Measurements from ENCODE around the gene SF3B2. TPM values are rescaled to one million over a fixed set of nuclear protein-coding genes. Genes with fewer than 3 reads are reported as not detected.

The SF3B2 gene
- total RNA-seq, 1 experiment from 2014 or later, result 300 TPM

DNA sequence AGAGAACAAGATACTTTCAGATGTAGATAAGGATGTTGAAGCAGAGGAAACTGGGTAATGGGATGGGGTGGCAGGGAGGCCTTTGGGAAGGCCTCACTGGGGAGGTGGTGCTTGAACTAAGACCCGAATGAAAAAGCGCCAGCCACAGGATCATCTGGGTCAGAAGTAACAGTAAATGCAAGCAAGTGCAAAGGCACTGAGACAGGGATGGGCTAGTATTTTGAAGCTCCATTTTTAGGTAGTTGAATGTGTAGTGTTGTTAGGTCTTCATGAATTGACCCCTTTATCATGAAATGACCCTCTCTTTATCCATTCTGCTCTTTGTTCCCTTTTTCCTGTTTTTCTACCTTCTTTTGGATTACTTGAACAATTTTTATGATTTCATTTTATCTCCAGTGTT is 11.7 kb downstream of the SF3B2 start:
- H3K27me3 ChIP-seq (ENCODE audit: insufficient read depth, low read length), result no peaks in the 10 kb centered on the region
- ATAC-seq (no peak), DNase-seq (ENCODE audit: low read depth, low spot score) (no peak)
- H3K79me2 ChIP-seq (ENCODE audit: insufficient read depth, low read length), result peaks cover 49% of the 10 kb centered on the region
- TF ChIP-seq EGR1 (IDR thresholded peaks at IDR 0.05; ENCODE audit: low read depth) (no peak), POLR2AphosphoS5 (IDR thresholded peaks at IDR 0.05; ENCODE audit: low read depth, low read length) (no peak), POLR2A (IDR thresholded peaks at IDR 0.05; ENCODE audit: borderline replicate concordance, extremely low read depth, insufficient read depth, insufficient read length) (no peak)
- TF ChIP-seq, protein P1, sequence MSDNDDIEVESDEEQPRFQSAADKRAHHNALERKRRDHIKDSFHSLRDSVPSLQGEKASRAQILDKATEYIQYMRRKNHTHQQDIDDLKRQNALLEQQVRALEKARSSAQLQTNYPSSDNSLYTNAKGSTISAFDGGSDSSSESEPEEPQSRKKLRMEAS (IDR thresholded peaks at IDR 0.05), result no peak
- TF ChIP-seq, protein P2, sequence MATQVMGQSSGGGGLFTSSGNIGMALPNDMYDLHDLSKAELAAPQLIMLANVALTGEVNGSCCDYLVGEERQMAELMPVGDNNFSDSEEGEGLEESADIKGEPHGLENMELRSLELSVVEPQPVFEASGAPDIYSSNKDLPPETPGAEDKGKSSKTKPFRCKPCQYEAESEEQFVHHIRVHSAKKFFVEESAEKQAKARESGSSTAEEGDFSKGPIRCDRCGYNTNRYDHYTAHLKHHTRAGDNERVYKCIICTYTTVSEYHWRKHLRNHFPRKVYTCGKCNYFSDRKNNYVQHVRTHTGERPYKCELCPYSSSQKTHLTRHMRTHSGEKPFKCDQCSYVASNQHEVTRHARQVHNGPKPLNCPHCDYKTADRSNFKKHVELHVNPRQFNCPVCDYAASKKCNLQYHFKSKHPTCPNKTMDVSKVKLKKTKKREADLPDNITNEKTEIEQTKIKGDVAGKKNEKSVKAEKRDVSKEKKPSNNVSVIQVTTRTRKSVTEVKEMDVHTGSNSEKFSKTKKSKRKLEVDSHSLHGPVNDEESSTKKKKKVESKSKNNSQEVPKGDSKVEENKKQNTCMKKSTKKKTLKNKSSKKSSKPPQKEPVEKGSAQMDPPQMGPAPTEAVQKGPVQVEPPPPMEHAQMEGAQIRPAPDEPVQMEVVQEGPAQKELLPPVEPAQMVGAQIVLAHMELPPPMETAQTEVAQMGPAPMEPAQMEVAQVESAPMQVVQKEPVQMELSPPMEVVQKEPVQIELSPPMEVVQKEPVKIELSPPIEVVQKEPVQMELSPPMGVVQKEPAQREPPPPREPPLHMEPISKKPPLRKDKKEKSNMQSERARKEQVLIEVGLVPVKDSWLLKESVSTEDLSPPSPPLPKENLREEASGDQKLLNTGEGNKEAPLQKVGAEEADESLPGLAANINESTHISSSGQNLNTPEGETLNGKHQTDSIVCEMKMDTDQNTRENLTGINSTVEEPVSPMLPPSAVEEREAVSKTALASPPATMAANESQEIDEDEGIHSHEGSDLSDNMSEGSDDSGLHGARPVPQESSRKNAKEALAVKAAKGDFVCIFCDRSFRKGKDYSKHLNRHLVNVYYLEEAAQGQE (IDR thresholded peaks at IDR 0.05; ENCODE audit: low read depth), result no peak
- no peak overlapping the region for H3K9ac ChIP-seq (ENCODE audit: low read length)
- peaks cover 0 to under 1% of the 10 kb centered on the region in 2 experiments; a peak in 2 of 4 replicates for H3K4me1 ChIP-seq (ENCODE audit: control insufficient read depth in 1 of 2, insufficient read depth in 2 of 2, low read length in 2 of 2)
- peaks cover 76 to 84% of the 10 kb centered on the region in 2 experiments for H3K36me3 ChIP-seq (ENCODE audit: control insufficient read depth in 1 of 2, insufficient read depth in 2 of 2, low read length in 2 of 2)
- H3K9me3 ChIP-seq (ENCODE audit: control insufficient read depth in 1 of 2, insufficient read depth in 1 of 2, low read depth in 1 of 2, low read length in 2 of 2), result no peaks in the 10 kb centered on the region
- ChIA-PET CTCF (no interaction called here), POLR2A (no interaction called here), RAD21 (ENCODE audit: low non-redundant PET in 1 of 2, low total read pairs in 2 of 2, uncharacterized antibody in 2 of 2, unreplicated experiment in 2 of 2) (no interaction called here)
- no peak overlapping the region for H3K4me3 ChIP-seq (replicated peaks in 1 of 2; ENCODE audit: low read depth in 1 of 2, low read length in 2 of 2)
- no TSS peak for BruUV-seq (replicated peaks)
- H3K27ac ChIP-seq (ENCODE audit: low read depth, low read length), result no peak overlapping the region
- no peak overlapping the region for H3K4me2 ChIP-seq (ENCODE audit: low read length)
- H2AFZ ChIP-seq (ENCODE audit: low read depth, low read length, poor library complexity, severe bottlenecking), result no peak overlapping the region
- no peaks in the 10 kb centered on the region for H3K9me2 ChIP-seq (ENCODE audit: insufficient read depth)
- intact Hi-C loops (cut with micrococcal nuclease), result no loop called here
- H4K20me1 ChIP-seq (ENCODE audit: insufficient read depth), result peaks cover 5% of the 10 kb centered on the region; the same call in 1 of the 2 replicates

DNA sequence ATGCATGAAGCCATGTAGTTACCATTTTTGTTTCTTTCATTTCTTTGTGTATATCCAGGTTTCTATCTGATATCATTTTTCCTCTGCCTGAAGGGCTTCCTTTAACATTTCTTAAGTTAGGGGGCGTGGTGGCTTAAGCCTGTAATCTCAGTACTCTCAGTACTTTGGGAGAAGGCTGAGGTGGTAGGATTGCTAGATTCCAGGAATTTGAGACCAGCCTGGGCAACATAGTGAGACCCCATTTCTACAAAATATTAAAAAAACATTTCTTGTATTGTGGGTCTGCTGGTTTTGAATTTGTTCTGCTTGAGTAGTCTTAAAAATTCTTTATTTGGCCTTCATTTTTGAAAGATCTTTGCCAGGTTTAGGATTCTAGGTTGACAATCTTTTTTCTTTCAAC is 12.4 kb downstream of the SF3B2 start:
- H2AFZ ChIP-seq (ENCODE audit: low read depth, low read length, poor library complexity, severe bottlenecking), result no peak overlapping the region
- no peak overlapping the region for H3K9ac ChIP-seq (ENCODE audit: low read length)
- ChIA-PET CTCF (no interaction called here), POLR2A (no interaction called here), RAD21 (ENCODE audit: low non-redundant PET in 1 of 2, low total read pairs in 2 of 2, uncharacterized antibody in 2 of 2, unreplicated experiment in 2 of 2) (no interaction called here)
- no peaks in the 10 kb centered on the region for H3K27me3 ChIP-seq (ENCODE audit: insufficient read depth, low read length)
- H3K4me2 ChIP-seq (ENCODE audit: low read length), result no peak overlapping the region
- no peak overlapping the region for H3K27ac ChIP-seq (ENCODE audit: low read depth, low read length)
- peaks cover 69 to 80% of the 10 kb centered on the region in 2 experiments for H3K36me3 ChIP-seq (ENCODE audit: control insufficient read depth in 1 of 2, insufficient read depth in 2 of 2, low read length in 2 of 2)
- H3K4me1 ChIP-seq (ENCODE audit: control insufficient read depth in 1 of 2, insufficient read depth in 2 of 2, low read length in 2 of 2), result peaks cover 4 to 7% of the 10 kb centered on the region in 2 experiments
- no peak overlapping the region for H3K4me3 ChIP-seq (replicated peaks in 1 of 2; ENCODE audit: low read depth in 1 of 2, low read length in 2 of 2)
- H3K9me2 ChIP-seq (ENCODE audit: insufficient read depth), result no peaks in the 10 kb centered on the region
- ATAC-seq (no peak), DNase-seq (ENCODE audit: low read depth, low spot score) (no peak)
- peaks cover 49% of the 10 kb centered on the region for H3K79me2 ChIP-seq (ENCODE audit: insufficient read depth, low read length)
- no peaks in the 10 kb centered on the region for H3K9me3 ChIP-seq (ENCODE audit: control insufficient read depth in 1 of 2, insufficient read depth in 1 of 2, low read depth in 1 of 2, low read length in 2 of 2)
- no TSS peak for BruUV-seq (replicated peaks)
- peaks cover 5% of the 10 kb centered on the region; the same call in 1 of the 2 replicates for H4K20me1 ChIP-seq (ENCODE audit: insufficient read depth)
- intact Hi-C loops (cut with micrococcal nuclease), result no loop called here
- TF ChIP-seq, protein P3, sequence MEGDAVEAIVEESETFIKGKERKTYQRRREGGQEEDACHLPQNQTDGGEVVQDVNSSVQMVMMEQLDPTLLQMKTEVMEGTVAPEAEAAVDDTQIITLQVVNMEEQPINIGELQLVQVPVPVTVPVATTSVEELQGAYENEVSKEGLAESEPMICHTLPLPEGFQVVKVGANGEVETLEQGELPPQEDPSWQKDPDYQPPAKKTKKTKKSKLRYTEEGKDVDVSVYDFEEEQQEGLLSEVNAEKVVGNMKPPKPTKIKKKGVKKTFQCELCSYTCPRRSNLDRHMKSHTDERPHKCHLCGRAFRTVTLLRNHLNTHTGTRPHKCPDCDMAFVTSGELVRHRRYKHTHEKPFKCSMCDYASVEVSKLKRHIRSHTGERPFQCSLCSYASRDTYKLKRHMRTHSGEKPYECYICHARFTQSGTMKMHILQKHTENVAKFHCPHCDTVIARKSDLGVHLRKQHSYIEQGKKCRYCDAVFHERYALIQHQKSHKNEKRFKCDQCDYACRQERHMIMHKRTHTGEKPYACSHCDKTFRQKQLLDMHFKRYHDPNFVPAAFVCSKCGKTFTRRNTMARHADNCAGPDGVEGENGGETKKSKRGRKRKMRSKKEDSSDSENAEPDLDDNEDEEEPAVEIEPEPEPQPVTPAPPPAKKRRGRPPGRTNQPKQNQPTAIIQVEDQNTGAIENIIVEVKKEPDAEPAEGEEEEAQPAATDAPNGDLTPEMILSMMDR (IDR thresholded peaks at IDR 0.05 in 2 of 3, conservative IDR thresholded peaks at IDR 0.05 in 1 of 3; ENCODE audit: borderline replicate concordance in 1 of 3, insufficient read depth in 1 of 3, low read depth in 2 of 3, low read length in 2 of 3), result no peak
- TF ChIP-seq ZFX (IDR thresholded peaks at IDR 0.05) (no peak), POLR2A (IDR thresholded peaks at IDR 0.05; ENCODE audit: borderline replicate concordance, extremely low read depth, insufficient read depth, insufficient read length) (no peak), ELF1 (IDR thresholded peaks at IDR 0.05; ENCODE audit: borderline replicate concordance, low read depth) (no peak), YY1 (IDR thresholded peaks at IDR 0.05; ENCODE audit: extremely low read depth, insufficient replicate concordance, low read depth, low read length) (no peak), TCF7L2 (IDR thresholded peaks at IDR 0.05; ENCODE audit: borderline replicate concordance, extremely low read depth, insufficient read depth, insufficient read length) (no peak), EGR1 (IDR thresholded peaks at IDR 0.05; ENCODE audit: low read depth) (no peak)
